Smooth muscle cell (in vitro differentiated cells): Measurements from ENCODE around the gene ALDH1B1. TPM values are rescaled to one million over a fixed set of nuclear protein-coding genes. Genes with fewer than 3 reads are reported as not detected.

Experiments used
- DNase-seq: peaks from one replicate; lab custom pipeline; 2025; ENCODE audit not compliant: unreplicated experiment; lab: John Stamatoyannopoulos, UW
- H2AFZ ChIP-seq: fragments of 200-600 bp; sonication (generic); 2 replicates; pipeline ENCODE4 v1.6.0; 2016; ENCODE audit warnings: antibody characterized with exemption, low read depth, mild to moderate bottlenecking
- H3F3A ChIP-seq: fragments of 200-600 bp; sonication (generic); 2 replicates; pipeline ENCODE4 v1.6.0; 2017; ENCODE audit warnings: antibody characterized with exemption, low read depth
- H3K27ac ChIP-seq: fragments of 200-600 bp; sonication (generic); 2 replicates; pipeline ENCODE4 v1.5.1; 2016; ENCODE audit warnings: low read depth, mild to moderate bottlenecking
- H3K27me3 ChIP-seq: fragments of 200-600 bp; sonication (generic); 2 replicates; pipeline ENCODE4 v1.6.1; 2016; ENCODE audit warnings: low read depth, mild to moderate bottlenecking
- H3K36me3 ChIP-seq: fragments of 200-600 bp; sonication (generic); 2 replicates; pipeline ENCODE4 v1.5.1; 2016; ENCODE audit warnings: low read depth
- H3K4me1 ChIP-seq: fragments of 200-600 bp; sonication (generic); 2 replicates; pipeline ENCODE4 v1.5.1; 2016; ENCODE audit warnings: low read depth
- H3K4me2 ChIP-seq: fragments of 200-600 bp; sonication (generic); 2 replicates; pipeline ENCODE4 v1.6.0; 2016; ENCODE audit warnings: mild to moderate bottlenecking
- H3K4me3 ChIP-seq: fragments of 200-600 bp; sonication (generic); 2 replicates; pipeline ENCODE4 v1.5.1; 2016; ENCODE audit warnings: mild to moderate bottlenecking
- H3K79me2 ChIP-seq: fragments of 200-600 bp; sonication (generic); 2 replicates; pipeline ENCODE4 v1.6.0; 2016; ENCODE audit warnings: low read depth, mild to moderate bottlenecking
- H3K9ac ChIP-seq: fragments of 200-600 bp; sonication (generic); 2 replicates; pipeline ENCODE4 v1.6.0; 2016; ENCODE audit warnings: low read depth
- H3K9me3 ChIP-seq: fragments of 200-600 bp; sonication (generic); replicated peaks from 2 replicates; pipeline ENCODE4 v1.5.1; 2016; ENCODE audit warnings: low read depth
- H4K20me1 ChIP-seq: fragments of 200-600 bp; sonication (generic); 2 replicates; pipeline ENCODE4 v1.6.0; 2016; ENCODE audit warnings: low read depth
- CTCF ChIP-seq: fragments of 200-600 bp; sonication (generic); IDR thresholded peaks from 2 replicates; pipeline ENCODE4 v1.5.1; 2017; ENCODE audit warnings: borderline replicate concordance, mild to moderate bottlenecking, antibody characterized with exemption; ENCODE audit not compliant: insufficient read depth, poor library complexity, severe bottlenecking
- WGBS: methylation state at CpG from one replicate; pipeline ENCODE4 v1.1.7; 2016; ENCODE audit warnings: low lambda C conversion rate; 5-methylcytosine and 5-hydroxymethylcytosine counted together
- polyA plus RNA-seq: library from polyadenylated mRNA; unstranded; fragments of >200 nt; fragmentation: Nextera tagmentation; extraction: Ambion mirVana; gene quantifications from 2 replicates; pipeline ENCODE4 v1.2.1, GENCODE V29; 2016
- total RNA-seq: library from RNA; depleted of rRNA; stranded (reverse); fragments of >200 nt; gene quantifications from 2 replicates; pipeline ENCODE4 v1.2.3, GENCODE V29; 2014

Gene ALDH1B1
- total and polyA plus RNA-seq, 2 experiments from 2014 or later = 25.3 to 31.9 TPM

DNA sequence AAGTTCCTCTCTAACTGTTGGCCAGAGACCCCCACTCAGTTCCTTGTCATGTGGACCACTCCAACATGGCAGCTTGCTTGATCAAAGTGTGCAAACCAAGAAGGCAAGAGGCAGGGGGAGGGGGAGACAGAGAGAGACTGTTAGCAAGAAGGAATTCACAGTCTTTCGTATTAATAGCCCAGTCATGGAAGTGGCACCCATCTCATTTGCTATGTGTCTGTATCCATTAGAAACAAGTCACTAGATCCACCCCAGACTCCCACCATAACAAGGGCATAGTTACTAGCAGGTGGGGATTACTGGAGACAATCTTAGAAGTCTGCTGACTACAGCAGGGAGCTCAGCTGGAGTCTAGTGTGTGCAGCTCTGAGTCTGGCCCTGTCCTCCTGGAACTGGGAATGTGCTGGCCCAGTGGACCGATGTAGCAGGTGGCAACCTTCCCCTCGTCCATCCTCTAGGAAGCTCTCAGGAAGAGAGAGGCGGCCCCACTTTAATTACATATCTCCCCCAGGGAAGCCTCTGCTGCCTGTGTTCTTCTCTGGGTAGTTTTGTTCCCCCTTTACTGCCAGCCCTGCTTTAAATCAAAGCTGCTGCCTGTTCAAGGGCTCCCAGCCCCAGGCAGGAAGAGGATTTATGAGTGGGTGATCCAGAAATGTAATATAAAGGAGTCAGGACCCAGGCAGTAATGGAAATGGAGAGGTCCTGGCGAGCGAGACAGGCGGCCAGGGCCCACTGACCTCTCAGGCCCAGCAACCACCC lies 47.8 kb upstream of the ALDH1B1 start:
- Histone ChIP-seq H4K20me1 (no peaks in the 10 kb centered on the region), H3K79me2 (no peaks in the 10 kb centered on the region), H3K27me3 (peaks cover 7% of the 10 kb centered on the region), H3K27ac (no peak overlapping the region), H2AFZ (no peak overlapping the region), H3K36me3 (no peaks in the 10 kb centered on the region), H3F3A (no peaks in the 10 kb centered on the region), H3K4me3 (no peak overlapping the region), H3K4me1 (peaks cover 10% of the 10 kb centered on the region), H3K4me2 (no peak overlapping the region), H3K9ac (no peak overlapping the region), H3K9me3 (no peaks in the 10 kb centered on the region)
- 81% methylated on average over 7 of the region's 7 CpGs for WGBS
- no peak for DNase-seq
- TF ChIP-seq CTCF = no peak

DNA sequence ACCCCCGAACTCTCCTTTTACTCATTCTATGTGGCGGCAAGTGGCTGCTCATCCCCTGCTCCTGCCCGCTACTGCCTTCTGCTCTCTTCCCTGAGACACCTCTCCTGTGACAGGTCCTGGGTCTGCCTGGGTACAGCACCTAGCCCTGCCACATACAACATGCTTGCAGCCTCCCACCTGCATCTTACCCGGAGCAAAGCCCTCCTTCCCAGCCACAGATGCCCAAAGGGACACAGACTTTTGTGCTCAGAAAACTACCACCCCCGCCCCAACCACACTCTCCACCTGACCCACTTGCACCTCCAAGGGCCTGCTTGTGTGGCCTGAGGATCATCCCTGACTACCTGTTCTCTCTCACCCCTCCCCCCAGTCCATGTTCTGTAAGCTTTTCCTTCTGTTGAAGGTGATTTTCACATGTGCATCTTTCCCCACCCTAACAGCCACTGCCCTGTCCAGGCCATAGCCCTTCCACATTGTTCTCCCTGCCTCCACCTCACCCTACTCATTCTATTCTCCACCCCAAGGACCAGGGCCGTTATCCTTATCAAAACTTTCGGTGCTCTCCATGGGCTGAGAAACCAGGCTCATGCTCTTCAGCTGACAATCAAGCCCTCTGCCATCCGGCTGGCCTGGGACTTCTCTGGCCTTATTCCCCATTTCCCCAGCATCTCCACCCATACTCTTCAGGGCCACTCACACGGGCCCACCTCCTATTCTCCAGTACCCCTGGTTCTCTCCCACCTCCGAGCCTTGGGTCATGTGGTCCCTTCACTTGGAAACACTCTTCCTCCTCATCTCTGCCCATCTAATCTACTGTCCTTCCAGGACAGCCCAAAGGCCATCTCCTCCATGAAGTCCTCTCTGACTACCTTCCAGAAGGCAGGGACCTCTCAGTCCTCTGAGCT lies 46.4 kb upstream of the ALDH1B1 start:
- H3K4me2 ChIP-seq = no peak overlapping the region
- 92% methylated on average over 10 of the region's 10 CpGs for WGBS
- H3K4me1 ChIP-seq = peaks cover 10% of the 10 kb centered on the region
- no peaks in the 10 kb centered on the region for H4K20me1 ChIP-seq
- DNase-seq = no peak
- H3K27ac ChIP-seq = no peak overlapping the region
- no peaks in the 10 kb centered on the region for H3K36me3 ChIP-seq
- H3K27me3 ChIP-seq = peaks cover 7% of the 10 kb centered on the region
- TF ChIP-seq CTCF = no peak
- H3K9me3 ChIP-seq = no peaks in the 10 kb centered on the region
- no peak overlapping the region for H3K4me3 ChIP-seq
- H3F3A ChIP-seq = no peaks in the 10 kb centered on the region
- H2AFZ ChIP-seq = no peak overlapping the region
- H3K79me2 ChIP-seq = no peaks in the 10 kb centered on the region
- H3K9ac ChIP-seq = no peak overlapping the region

GRCh38 chr9:38346811-38347210 lies 45.7 kb upstream of the ALDH1B1 start:
- TF ChIP-seq CTCF = no peak
- Histone ChIP-seq H3K4me3 (no peak overlapping the region), H3K27ac (no peak overlapping the region), H3K27me3 (peaks cover 7% of the 10 kb centered on the region), H3K9me3 (no peaks in the 10 kb centered on the region), H3K4me2 (no peak overlapping the region), H4K20me1 (no peaks in the 10 kb centered on the region), H3K79me2 (no peaks in the 10 kb centered on the region), H3K9ac (no peak overlapping the region), H3K36me3 (no peaks in the 10 kb centered on the region), H3F3A (no peaks in the 10 kb centered on the region), H2AFZ (no peak overlapping the region), H3K4me1 (peaks cover 10% of the 10 kb centered on the region)
- 44% methylated on average over 7 of the region's 7 CpGs for WGBS
- no peak for DNase-seq
